Stimulated activated CD4-positive, alpha-beta T cell treated with anti-CD3 and anti-CD28 coated beads, Interleukin-2, amount 100 ng/mL, for 48 hours (primary cell): Measurements from ENCODE around the gene WNK4.
"Not testable (repeated sequence)": the region's sequence is repeated elsewhere in the genome, so short reads cannot be mapped to it uniquely, and the experiment has no call there.

ENCODE experiments used
- DNase-seq, 2 donors: peaks; one replicate each; pipeline ENCODE4 v3.0.0-alpha.2; 2020

WNK4 gene

DNA sequence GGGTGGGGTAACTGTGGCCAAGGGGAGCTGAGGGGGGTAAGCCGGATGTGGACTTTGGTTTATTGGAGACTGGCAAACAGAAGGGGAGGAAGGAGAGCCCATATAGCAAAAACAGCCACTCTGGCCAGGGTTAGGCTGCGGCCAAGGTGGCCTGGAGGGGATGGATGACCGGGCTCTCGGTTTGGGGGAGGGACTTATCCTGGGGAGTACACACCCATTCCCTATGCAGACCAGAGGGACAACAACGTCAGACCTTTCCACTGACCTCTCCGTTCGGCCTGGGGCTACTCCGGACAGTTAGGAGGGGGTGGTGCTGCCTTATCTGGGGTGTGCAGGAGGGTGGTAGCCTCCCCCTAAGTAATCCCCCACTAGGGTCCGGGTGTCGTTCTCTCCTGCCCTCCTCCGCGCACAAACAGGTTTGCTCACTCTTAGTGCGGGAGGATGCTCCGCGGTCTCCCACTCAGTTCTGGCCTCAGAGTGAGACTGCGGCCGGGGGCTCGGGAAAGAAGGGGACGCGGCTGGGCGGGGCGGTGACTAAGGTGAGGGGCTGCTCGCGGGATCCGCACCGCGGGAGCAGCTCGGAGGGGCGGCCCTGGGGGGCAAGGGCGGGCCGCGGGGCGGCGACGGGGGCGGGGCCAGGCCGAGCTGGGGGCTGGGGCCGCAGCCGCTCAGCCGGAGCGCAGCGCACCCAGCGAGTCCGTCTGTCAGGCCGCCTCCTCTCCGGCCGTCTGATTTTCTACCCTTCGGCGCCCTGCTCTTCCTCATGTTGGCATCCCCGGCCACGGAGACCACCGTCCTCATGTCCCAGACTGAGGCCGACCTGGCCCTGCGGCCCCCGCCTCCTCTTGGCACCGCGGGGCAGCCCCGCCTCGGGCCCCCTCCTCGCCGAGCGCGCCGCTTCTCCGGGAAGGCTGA is at the start of gene WNK4:
Gene WNK4, plus strand, starts transcription at position 675 of the 915 bp plus-strand sequence. Its CDS starts 89 bp downstream, at position 764.
- DNase-seq = no peak

DNA sequence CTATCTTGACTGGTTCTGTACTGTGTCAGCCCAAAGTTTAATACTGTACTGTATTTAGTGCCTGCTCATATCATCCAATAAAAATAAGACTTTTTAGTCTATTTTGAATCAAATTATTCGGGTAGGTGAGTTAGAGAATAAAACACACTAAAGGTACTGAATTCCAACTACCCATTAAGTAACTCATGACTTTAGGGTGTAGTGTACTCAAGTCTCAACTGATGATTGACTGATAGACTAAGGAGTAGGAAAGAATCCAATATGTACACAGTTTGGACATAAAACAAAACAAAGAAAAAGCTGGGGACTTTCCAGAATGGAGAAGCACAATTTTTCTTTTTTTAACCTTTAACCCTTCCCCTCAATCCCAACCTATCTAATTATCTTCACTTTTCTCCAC is 39.7 kb upstream of the WNK4 start:
- DNase-seq = no peak

DNA sequence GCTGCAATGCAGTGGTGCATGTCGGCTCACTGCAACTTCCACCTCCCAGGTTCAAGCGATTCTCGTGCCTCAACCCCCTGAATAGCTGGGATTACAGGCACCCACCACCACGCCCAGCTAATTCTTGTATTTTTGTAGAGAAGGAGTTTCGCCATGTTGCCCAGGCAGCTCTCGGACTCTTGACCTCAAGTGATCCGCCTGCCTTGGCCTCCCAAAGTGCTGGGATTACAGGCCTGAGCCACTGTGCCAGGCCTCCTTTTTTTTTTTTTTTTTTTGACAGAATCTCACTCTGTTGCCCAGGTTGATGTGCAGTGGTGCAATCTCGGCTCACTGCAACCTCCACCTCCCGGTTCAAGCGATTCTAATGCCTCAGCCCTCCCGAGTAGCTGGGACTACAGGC is 37.5 kb upstream of the WNK4 start:
- not testable (repeated sequence) for DNase-seq

DNA sequence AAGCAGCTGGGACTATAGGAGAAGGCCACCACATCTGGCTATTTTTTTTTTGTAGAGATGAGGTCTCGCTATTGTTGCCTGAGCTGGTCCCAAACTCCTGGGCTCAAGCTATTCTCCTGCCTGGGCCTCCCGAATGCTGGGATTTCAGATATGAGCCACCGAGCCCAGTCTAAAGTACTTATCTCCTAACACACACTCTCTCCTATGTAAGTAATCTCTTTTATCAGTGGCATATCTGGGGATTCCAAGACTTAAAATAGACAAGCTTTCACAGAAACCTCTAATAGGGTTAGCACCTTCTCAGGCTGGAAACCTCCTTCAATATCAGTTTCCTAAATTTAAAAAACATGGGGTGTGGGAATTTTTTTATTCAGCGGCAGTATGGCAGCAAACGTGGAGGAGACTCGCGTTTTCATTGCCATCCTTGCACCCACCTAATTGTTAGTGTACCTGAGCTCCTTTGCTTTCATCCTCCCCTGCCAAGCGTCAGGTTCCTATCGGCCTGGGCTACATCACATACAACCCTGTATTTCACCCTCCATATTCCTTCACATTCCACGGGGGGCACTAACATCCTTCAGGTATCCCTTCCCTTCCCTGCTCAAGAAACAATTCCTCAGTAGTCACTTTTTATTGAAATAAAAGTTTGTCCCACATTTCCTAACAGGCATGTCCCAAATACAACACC is 36.7 kb upstream of the WNK4 start:
- DNase-seq = no peak

DNA sequence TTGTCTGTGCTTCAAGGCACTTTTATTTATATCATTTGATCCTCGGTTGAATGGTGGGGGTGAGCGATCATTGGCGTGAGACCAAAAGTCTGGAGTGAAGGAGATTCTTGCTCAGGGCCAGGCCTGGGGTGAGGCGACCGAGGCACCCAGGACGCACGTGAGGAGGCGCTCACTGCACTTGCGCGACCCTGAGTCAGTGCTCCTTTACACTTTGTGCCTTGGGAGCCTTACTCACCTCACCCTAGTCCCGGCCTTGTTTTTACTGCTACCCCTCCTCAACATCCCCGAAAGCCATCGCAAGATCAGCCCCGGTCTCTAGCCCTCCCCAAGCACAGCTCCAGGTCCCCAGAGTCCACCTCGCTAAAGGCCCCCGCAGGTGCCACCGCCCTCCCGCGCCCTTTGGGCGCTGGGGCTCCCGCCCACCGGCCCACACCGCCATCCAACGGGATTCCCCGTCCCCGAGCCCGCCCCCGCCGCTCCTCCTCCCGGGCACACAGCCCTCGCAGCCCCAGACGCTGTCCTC is 36.1 kb upstream of the WNK4 start:
- peak; percentile 60 to 61 for DNase-seq

DNA sequence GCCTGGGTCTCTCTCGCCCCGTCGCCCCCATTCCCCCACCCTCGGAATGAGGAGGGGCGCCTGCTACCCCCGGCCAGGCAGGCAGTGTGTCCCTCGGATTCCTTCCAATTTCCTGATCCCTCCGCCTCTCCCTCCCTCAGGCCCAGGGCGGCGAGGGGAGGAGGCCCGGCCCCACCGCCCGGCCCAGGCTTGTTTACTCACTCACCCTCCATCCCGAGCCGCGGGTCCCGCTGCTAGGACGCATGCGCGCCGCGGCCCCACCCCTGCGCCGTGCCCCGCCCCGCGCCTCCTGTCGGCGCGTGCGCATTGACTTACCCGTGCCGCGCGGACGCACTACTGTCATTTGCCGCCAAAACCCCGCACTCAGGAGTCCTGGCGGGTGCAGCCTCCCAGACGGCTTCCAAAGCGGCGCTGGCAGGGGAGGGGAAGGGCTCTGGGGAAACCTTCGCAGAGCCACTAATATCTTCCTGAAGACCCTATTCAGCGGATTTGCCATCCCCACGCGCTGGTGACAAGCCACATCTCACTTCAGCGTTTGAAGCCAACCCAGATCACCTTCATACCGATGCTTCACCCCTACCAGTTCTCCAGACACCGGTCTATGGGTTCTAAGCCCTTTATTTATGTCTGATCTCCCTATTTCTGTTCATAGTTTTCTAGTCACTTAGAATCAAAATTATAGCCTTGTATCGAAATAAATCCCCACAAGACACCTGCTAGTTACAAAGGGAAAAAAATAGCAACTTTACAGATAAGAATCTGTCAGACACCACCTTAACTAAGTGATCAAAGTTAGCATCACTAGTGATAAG is 35.4 kb upstream of the WNK4 start, which contains the start of gene EZH1:
Gene EZH1, minus strand, starts transcription at position 235 of the 812 bp plus-strand sequence. CDS start 16,099 bp downstream, outside the sequence.
- DNase-seq = peak; percentile 90 to 93

DNA sequence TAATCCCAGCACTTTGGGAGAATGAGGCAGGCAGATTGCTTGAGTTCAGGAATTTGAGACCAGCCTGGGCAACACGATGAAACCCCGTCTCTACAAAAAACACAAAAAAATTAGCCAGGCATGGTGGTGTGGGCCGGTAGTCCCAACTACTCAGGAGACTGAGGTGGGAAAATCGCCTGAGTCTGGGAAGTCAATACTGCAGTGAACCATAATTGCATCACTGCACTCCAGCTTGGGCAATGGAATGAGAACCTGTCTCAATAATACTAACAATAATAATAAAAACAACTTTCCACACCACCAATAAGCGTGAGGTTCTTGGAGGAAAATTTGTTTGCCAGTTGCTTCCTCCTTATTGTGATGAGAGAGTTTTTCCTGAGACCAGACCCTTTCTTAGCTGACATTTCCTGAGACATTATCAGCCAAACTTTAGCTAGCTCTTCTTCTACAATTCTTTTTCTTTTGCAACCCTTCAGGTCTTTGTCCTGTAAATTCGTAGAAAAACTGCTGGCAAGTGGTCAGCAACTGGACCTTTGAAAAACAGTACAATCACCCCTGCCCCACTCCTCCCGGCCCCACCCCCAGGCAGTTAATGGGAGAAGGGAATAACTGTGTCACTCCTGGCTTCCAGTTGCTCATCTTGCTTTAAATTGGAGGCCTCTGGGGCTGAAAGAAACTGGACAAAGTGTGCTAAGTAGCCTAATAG is 32.1 kb upstream of the WNK4 start:
- no peak for DNase-seq

DNA sequence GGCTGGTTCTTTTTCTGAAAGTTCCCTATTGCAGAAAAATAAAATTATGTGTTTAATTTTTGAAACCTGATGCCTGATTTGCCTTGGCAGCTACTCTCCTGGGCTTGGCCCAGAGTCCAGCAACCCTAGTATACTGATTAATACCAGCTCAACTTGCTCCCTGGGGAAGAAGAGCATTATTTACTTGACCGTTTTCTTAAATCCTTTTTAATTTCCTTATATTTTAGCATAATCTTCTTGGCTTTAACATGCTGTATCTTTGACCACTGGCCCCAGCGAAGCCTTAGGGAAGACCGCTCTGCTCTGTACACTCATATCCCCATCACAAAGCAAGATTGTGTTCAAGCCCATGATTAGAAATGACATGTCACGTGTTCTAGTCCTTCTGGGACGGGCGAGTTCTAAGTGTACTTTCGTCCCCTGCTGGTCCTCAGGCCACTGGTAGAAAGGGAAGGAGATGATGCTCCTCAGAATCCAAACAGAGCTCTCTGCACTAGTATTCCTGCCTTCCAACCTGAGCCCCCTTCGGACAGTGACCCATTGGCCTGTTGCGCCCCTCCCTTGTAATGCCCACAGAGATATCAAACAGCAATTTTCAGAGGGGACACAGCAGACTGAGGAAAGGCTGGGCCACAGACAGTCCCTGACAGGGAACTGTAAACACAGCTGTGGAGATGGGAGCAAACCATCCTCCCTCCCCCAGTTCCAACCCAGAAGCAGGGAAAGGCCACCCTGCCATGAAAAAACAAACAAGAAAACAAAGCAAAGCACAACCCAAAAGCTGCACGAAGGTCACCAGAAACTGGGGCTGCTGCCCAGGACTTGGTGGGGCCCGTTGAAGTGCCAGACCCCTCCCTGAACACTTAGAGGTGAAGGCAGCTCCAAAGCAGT is 31.3 kb upstream of the WNK4 start:
- no peak for DNase-seq

DNA sequence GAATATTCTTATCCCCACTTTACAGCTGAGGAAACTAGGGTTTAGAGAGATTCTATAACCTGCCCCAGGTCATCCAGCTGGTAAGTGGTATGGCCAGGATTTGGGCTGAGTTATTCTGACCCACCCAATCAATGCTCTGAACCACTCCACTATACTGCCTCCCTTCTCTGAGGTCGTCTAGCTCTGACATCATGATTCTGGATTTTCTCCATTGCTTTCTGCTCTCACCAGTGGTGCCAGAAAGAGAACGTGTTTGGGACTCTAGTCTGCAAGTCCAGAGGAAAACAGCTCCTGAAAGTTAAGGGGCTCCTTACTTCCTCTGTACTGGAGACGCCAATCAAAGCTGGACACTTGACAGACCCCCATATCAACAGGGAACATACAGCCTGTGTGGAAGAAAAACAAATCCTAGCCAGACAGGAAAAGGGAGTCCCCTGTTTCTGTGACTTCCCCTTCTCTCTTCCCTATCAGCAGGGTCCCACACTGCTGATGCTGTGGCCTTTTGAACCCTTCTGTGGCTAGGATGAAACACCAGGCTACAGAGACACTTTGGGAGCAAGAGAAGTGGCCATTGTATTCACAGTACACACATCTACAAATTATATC is 29.6 kb upstream of the WNK4 start:
- no peak for DNase-seq

DNA sequence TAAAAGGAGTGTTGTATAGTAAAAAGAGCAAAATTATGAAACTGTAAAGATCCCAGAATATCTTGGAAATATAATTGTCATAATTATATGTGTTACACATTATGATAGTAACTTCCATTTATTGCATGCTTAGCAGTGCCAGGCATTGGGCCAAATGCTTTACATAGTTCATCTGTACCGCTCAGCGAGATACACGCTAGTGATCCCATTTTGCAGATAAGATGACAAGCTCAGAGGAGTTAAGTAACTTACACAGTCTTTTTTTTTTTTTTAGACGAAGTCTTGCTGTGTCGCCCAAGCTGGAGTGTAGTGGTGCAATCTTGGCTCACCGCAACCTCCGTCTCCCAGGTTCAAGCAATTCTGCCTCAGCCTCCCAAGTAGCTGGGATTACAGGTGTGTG is 28.8 kb upstream of the WNK4 start:
- no peak for DNase-seq

DNA sequence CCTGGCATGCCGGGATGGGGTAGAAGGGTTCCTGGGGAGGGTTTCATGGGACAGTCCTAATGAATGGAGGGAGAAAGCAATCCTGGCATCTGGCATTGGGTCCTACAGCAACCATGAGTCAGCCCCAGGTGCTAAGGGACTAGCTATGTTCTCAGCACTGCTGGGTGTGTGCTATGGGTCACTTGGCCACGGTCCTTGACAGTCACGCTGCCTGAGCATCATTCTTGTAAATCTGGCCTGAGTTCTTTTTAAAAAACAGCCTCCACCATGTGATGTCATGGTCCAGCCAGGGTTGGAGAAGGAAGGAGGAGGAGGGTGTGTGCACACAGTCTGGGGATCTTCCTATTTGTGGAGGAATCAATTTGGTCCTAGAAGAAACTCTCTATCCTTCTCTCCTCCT is 25.6 kb upstream of the WNK4 start:
- no peak for DNase-seq

DNA sequence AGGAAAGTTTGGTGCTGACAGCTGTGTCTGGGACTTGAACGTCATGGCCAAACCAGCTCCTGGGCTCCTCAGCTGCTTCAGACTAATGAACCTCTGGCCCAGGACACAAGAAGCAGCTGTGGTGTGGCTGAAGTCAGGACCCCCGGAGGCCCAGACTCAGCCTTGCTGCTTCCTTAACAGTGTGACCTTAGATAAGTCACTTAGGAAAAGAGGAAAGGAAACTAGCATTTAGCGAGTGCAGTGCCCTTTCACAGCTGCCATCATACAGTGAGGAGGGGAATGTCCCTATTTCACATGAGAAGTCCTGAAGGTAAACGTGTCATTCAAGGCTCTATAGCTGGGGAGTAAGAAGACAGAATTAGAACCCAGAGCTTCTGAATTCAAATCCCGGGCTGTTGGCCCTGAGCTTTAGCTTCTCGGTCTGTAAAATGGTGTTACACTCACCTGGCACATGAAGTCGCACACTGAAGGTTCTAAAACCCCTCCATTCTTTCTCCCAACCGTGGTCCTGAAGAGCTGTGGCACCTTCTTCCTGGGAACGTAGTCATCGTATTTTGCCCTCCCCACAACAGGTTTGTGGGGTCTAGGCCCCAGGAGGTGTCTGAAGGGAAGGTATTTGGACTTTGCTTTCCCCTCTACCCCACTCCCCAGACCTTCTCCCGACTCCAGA is 20.3 kb upstream of the WNK4 start:
- DNase-seq = no peak

DNA sequence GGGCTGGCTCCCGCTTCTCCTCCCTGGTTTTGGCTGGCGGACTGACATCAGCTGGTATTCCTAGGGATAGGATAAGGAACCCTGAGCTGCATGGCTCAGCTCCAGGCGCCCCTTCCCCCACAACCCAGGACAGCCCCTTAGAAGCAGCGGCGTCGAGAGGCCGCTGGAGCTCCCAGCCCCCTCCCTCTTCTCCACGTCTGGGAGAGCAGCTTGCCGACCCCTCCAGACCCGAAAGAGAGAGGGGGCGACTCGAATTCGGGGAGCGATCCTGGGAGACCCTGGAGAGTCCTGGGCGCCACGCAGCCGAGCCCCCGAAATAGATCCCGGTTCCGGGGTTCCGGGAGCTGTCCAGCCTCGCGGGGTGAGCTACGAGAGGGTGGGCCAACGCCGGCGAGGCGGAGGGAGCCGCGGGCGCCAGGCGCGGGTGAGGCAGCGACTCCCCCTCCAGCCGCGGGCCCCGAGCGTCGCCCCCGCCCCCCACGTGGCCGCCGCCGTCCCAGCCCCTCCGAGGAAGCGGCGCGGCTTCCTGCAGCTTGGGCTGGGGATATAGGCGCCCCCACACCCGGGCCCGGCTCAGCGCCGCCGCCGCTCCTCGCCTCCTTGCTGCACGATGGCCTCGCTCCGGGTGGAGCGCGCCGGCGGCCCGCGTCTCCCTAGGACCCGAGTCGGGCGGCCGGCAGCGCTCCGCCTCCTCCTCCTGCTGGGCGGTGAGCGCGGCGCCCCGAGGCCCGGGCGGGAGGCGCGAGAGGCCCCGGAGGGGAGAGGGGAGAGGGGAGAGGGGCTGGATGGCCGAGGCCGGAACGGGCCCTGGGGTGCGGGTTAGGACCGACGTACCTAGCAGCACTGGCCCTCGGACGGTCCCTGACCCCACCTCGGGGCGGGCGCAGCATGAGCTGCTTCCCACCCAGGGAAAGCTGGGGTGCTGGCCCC is 19.5 kb upstream of the WNK4 start, which contains the start of gene RAMP2:
Gene RAMP2, plus strand, starts transcription at position 576 of the 930 bp plus-strand sequence. Its CDS starts 35 bp downstream, at position 611.
- DNase-seq = no peak

DNA sequence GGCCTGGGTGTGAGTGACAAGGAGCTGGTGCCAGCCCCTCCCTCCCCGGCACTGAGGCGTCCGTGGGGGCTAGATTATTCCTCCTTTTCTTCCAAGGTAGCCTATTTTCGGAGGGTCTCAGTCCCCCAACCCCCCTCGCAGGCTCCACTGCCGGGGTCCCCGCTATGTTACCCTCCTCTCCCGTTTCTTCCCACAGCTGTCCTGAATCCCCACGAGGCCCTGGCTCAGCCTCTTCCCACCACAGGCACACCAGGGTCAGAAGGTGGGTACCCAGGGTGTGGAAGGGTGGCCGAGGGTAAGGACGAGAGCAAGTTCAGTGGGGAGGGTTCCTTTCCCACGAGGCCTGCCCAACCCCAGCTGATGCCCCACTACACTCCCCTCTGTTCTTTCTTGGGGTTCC is 18.8 kb upstream of the WNK4 start:
- DNase-seq = no peak

DNA sequence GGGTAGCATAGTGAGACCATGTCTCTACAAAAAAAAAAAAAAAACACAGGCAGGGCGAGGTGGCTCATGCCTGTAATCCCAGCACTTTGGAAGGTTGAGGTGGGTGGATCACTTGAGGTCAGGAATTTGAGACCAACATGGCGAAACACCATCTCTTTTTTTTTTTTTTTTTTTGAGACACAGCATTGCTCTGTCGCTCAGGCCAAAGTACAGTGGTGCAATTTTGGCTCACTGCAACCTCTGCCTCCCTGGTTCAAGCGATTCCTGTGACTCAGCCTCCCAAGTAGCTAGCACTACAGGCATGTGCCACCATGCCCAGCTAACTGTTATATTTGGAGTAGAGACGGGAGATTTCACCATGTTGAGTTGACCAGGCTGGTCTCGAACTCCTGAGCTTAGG is 14.3 kb upstream of the WNK4 start:
- no peak for DNase-seq

DNA sequence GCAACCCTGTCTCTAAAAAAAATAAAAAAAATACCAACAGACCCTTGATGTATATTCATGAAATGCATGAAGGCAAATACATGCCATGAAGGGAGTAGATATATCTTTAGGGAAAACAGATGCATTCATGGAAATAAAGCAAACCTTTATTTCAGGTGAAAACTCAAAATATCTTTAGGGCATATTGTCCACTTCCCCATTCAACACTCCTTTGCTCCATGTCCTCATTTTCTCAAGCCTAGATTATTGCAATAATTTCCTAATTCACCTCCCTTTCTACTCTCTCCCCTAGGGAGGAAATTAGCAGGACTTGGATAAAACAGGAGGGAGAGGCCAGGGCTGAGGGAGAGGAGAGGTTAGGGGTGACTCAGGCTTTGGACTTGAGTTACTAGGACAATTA is 12.9 kb upstream of the WNK4 start:
- no peak for DNase-seq

DNA sequence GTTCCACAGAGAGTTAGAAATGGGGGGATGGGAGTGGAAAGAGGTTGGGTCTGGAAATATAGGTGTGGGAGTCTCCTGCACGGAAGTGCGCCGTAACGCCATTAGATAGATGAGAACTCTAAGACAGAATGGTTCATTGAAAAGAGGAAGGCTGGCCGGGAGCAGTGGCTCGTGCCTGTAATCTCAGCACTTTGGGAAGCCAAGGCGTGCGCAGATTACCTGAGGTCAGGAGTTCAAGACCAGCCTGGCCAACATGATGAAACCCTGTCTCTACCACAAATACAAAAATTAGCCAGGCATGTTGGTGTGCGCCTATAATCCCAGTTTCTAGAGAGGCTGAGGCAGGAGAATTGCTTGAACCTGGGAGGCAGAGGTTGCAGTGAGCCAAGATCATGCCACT is 12.4 kb upstream of the WNK4 start:
- DNase-seq = not testable (repeated sequence)

DNA sequence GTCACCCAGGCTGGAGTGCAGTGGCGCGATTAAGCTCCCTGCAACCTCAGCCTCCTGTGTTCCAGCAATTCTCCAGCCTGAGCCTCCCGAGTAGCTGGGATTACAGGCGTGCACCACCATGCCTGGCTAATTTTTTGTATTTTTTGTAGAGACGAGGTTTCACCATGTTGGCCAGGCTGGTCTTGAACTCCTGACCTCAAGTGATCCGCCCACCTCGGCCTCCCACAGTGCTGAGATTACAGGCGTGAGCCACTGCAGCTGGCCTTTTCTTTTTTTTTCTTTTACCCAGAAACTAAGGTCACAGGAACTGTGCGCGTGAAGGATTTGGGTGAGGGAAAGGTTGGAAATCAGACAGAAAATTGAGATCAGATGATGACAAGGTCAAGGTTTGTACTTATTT is 10.4 kb upstream of the WNK4 start:
- DNase-seq = not testable (repeated sequence)

DNA sequence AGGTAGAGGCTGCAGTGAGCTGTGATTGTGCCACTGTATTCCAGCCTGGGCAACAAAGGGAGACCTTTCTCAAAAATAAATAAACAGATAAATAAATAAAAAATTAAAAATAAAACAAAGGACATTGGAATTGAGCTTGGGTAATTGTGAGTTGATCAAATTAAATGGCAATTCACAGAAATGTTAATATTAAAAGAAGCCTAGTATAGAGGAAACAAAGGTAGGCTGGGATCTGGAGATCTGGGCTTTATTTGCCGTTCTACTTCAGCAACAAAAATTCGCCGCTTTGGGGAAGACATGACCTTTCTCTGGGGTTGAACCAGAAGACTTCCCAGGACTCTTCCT is 7.5 kb upstream of the WNK4 start:
- DNase-seq = no peak
